ENCODE data around the gene TRIM59.

TRIM59 gene

DNA sequence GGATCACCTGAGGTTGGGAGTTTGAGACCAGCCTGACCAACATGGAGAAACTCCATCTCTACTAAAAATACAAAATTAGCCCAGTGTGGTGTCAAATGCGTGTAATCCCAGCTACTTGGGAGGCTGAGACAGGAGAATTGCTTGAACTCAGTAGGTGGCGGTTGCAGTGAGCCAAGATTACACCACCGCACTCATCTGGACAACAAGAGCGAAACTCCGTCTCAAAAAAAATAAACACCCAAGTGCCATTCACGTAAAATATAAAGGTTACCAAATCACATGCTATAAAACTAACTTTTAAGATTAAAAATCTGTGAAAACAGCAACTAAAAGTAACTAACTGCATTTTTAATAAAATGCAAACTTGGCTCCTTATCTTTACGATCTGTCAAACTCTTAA, 8.9 kb downstream of the TRIM59 start:
- in situ Hi-C loops (cut with HindIII; ENCODE audit: low sequenced_read_pairs): no loop called here
- TF ChIP-seq, protein P1, sequence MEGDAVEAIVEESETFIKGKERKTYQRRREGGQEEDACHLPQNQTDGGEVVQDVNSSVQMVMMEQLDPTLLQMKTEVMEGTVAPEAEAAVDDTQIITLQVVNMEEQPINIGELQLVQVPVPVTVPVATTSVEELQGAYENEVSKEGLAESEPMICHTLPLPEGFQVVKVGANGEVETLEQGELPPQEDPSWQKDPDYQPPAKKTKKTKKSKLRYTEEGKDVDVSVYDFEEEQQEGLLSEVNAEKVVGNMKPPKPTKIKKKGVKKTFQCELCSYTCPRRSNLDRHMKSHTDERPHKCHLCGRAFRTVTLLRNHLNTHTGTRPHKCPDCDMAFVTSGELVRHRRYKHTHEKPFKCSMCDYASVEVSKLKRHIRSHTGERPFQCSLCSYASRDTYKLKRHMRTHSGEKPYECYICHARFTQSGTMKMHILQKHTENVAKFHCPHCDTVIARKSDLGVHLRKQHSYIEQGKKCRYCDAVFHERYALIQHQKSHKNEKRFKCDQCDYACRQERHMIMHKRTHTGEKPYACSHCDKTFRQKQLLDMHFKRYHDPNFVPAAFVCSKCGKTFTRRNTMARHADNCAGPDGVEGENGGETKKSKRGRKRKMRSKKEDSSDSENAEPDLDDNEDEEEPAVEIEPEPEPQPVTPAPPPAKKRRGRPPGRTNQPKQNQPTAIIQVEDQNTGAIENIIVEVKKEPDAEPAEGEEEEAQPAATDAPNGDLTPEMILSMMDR (IDR thresholded peaks at IDR 0.05; ENCODE audit: low read depth, low read length, missing control alignments): no peak
- H3K4me3 ChIP-seq (ENCODE audit: low read depth, low read length): no peak overlapping the region
- no peak for DNase-seq (ENCODE audit: low read depth)

- TF ChIP-seq, protein P1 (IDR thresholded peaks at IDR 0.05; ENCODE audit: low read depth, low read length, missing control alignments): no peak
- H3K4me3 ChIP-seq (ENCODE audit: low read depth, low read length): no peak overlapping the region
- no peak for DNase-seq (ENCODE audit: low read depth)
- in situ Hi-C loops (cut with HindIII; ENCODE audit: low sequenced_read_pairs): no loop called here
These were observed 12.5 kb downstream of the TRIM59 start for GRCh38 chr3:160437083-160437455.

DNA sequence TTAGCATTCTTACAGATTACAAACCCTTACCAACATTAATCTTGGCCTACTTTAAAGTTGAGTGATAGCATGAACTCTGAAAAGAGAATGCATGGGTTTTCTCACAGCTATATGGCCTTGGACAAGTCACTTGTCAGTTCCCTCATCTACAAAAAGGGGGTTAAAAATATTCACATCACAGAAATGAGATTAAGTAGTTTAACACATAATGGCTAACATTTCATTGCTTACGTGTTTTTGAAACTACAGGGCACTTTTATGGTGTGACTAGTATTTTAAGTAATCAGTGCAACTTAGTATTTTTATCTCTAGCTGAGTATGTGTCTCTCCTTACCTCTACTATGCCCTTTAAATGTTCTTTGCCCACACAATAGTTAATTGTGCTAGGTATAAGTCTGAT, 13.8 kb downstream of the TRIM59 start:
- in situ Hi-C loops (cut with HindIII; ENCODE audit: low sequenced_read_pairs): no loop called here
- DNase-seq (ENCODE audit: low read depth): no peak
- H3K4me3 ChIP-seq (ENCODE audit: low read depth, low read length): no peak overlapping the region
- TF ChIP-seq, protein P1 (IDR thresholded peaks at IDR 0.05; ENCODE audit: low read depth, low read length, missing control alignments): no peak

GRCh38 chr3:160435095-160435494, 14.5 kb downstream of the TRIM59 start:
- no peak for DNase-seq (ENCODE audit: low read depth)
- in situ Hi-C loops (cut with HindIII; ENCODE audit: low sequenced_read_pairs): no loop called here
- TF ChIP-seq, protein P1 (IDR thresholded peaks at IDR 0.05; ENCODE audit: low read depth, low read length, missing control alignments): no peak
- H3K4me3 ChIP-seq (ENCODE audit: low read depth, low read length): no peak overlapping the region

- DNase-seq (ENCODE audit: low read depth): peak; percentile 49
- TF ChIP-seq, protein P1 (IDR thresholded peaks at IDR 0.05; ENCODE audit: low read depth, low read length, missing control alignments): no peak
- no peak overlapping the region for H3K4me3 ChIP-seq (ENCODE audit: low read depth, low read length)
- in situ Hi-C loops (cut with HindIII; ENCODE audit: low sequenced_read_pairs): no loop called here
These were observed 15.5 kb downstream of the TRIM59 start for GRCh38 chr3:160434071-160434470.

DNA sequence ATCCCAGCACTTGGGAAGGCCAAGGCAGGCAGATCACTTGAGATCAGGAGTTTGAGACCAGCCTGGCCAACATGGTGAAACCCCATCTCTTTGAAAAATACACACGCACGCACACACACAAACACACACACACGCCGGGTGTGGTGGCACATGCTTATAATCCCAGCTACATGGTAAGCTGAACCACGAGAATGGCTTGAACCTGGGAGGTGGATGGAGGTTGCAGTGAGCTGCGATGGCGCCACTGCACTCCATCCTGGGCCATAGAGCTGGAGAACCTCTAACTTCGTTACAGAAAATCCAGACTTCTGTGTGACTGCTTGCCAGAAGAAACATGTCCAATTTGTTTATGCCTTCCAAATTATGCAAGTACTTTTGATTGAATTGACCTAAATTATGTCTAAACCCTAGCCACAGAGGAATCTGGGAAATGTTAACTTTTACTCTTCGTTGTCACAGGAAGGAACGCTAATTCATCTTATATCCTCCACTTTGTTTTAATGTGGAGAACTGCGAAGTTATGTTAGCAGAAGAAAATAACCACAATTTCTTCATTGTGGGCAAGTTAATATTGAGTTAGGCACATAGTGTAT, 21.7 kb downstream of the TRIM59 start:
- TF ChIP-seq, protein P1 (IDR thresholded peaks at IDR 0.05; ENCODE audit: low read depth, low read length, missing control alignments): no peak
- in situ Hi-C loops (cut with HindIII; ENCODE audit: low sequenced_read_pairs): no loop called here
- no peak overlapping the region for H3K4me3 ChIP-seq (ENCODE audit: low read depth, low read length)
- DNase-seq (ENCODE audit: low read depth): no peak

Measured in astrocyte of the cerebellum (primary cell).